GM18909 (cell line): ENCODE measurements around the gene KLHL41.

Experiments used
- ATAC-seq: cut with Tn5 transposase; IDR thresholded peaks from one replicate; pipeline ENCODE4 v1.9.1; 2021; ENCODE audit warnings: mild to moderate bottlenecking; ENCODE audit not compliant: unreplicated experiment, poor library complexity

Gene KLHL41

DNA sequence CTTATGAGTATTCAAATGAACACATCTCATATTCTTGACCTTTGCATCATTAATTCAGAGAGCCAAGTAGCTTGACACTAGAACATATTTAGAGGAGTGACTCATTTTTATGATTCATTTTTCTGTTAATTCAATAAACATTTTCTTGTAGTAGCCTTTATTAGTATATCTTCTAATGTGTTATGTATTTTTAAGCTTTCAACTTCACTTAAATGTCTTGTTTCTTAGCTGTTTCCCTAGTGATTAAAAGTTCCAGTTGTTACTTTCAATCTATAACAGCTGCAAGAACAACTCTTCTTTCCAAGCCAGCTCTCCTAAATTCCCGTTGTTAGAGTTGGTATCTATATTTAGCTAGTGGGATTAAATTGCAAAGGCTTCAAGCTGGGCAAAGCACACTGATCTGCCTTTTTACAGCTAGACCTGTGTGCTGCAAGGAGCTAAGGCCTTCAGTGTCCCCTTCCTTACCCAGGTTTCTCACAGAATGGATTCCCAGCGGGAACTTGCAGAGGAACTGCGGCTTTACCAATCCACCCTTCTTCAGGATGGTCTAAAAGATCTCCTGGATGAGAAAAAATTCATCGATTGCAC lies at the start of gene KLHL41:
KLHL41 (plus strand) TSS at position 405 of the 588 bp plus-strand sequence; CDS start at position 482, 77 bp downstream.
- no peak for ATAC-seq

DNA sequence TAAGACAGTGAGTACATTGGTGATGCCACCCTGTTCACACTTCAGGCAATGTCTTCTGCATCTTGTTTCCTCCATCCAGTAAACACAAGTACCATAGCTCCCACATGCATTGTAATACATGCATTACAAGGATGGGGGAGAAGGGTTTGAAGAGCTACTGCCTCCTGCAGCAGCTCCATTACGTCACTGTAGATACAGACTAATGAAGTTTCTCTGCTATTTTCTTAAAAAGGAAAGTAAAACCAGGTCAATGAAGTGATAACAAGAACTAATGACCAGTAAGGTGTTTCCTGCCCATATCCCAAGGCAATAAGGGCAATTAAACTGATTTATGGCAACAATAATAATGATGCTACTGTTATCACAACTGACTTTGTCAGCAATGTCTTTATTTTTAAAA lies 48.4 kb upstream of the KLHL41 start:
- no peak for ATAC-seq

DNA sequence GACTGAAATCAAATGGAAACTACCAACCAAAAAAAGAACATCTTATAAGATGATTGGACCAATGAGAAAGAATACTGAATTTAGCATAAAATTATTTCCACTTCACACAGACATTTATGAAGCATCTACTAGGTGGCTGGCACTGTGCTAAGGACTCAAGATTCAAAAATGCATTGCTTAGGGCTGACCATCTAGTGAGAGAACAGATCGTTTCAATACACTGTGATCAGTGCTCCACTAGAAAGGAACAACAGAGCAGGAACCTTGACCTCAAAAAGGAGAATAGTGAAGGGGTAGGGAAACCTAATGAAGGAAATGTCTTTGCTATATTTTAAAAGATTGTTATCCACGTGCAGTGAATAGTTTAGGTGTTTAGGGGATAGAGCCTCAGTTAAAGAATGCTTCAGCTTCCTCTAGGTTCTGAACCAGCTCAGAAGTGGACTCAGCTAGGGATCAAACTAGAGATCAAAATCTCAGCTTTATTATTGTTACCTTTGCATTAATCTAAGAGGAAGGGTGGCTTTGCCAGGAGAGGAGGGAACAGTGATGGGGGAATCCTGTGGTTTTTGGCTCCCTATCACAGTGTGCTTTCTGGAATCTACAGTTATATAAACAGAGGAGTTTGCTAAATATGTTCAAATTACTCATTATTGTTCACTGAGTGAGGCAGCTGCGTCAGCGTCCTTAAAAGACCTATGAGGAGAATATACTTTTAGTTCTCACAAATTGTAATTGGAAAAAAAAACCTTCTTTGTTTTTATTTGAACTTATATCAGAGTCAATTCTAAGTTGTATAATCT lies 46.4 kb upstream of the KLHL41 start:
- no peak for ATAC-seq

- no peak for ATAC-seq
Measured at GRCh38 chr2:169464466-169464865, 45.0 kb upstream of the KLHL41 start.

- no peak for ATAC-seq
Measured at GRCh38 chr2:169464882-169465281, 44.6 kb upstream of the KLHL41 start.

GRCh38 chr2:169468841-169469240 lies 40.7 kb upstream of the KLHL41 start:
- ATAC-seq = no peak

DNA sequence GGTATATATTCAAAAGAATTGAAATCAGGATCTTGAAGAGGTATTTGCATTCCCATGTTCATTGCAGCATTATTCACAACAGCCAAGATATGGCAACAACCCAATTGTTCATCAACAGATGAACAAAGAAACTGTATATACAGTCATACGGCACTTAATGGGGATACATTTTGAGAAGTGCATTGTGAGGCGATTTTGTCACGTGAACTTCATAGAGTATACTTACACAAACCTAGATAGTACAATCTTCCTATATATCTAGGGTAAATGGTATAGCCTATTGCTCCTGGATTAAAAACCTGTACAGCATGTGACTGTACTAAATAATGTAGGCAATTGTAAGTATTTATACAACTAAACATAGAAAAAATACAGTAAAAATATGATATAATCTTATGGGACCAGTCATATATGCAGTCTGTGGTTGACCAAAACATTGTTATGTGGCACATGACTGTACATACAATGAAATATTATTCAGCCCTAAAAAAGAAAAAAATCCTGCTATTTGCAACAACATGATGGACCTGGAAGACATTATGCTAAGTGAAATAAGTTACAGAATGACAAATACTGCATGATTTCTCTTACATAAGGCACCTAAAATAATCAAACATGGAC lies 39.4 kb upstream of the KLHL41 start:
- ATAC-seq = no peak

GRCh38 chr2:169472249-169472648 lies 37.3 kb upstream of the KLHL41 start:
- no peak for ATAC-seq

GRCh38 chr2:169476459-169476858 lies 33.0 kb upstream of the KLHL41 start:
- no peak for ATAC-seq

DNA sequence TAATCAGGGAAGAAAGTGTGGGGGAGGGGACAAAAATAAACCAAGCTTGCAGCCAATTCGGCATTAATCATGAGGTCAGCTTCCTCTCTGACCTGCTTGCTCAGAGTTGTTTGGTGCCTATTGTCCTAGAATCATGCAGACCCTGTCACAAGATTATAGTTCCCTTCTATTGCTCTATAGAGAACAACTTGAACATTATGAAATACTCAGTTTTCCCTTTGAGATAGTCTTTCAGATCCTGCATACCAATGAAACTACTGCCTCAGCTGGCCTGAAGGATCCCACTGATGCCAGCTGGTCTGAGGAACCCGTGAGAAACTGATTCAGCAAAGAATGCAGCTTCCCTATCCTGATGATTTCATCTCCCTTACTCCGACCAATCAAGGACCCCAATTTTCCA lies 31.2 kb upstream of the KLHL41 start:
- ATAC-seq = no peak

GRCh38 chr2:169478745-169479256 lies 30.7 kb upstream of the KLHL41 start:
- no peak for ATAC-seq

DNA sequence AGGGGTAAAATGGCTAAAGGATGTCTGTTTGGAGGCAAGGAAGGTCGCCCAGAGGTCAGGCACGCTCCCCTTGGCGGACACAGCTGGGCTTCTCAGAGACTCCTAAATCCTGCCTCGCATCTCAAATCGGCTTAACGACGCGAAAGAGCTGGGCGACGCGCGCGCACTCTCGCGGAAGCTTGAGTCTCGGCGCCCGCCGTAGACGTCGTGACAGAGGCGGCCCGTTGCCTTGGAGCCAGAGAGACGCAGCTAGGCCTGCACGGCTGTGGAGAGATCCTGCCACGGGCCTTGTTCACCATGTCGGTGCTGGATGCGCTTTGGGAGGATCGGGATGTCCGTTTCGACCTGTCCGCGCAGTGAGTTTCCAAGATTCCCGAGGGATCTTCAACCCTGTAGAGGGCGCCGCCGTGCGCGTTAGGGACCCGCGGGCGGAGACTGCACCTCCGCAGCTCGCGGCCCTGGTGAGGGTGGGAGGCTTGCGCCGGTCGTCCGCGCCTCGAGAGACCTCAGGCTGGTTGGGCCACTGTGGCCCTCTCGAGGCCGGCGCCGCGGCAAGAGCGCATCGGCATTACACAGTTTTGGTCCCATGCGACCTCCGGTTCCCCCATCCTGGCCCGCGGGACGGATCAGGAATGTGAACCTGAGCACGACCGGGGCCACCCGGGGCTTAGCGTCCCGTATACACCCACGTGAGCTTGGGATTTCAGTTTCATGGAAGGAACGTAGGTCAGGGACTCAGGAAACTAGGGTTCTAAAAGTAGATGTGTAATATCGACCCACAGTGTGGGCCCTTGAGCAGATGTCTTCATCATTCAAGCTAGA lies 30.0 kb upstream of the KLHL41 start, which contains the start of gene BBS5:
BBS5 (plus strand) TSS at position 238 of the 822 bp plus-strand sequence; CDS start at position 298, 60 bp downstream.
- peak; percentile 96 for ATAC-seq

- ATAC-seq = no peak
Measured at GRCh38 chr2:169480079-169480465, 29.4 kb upstream of the KLHL41 start.

DNA sequence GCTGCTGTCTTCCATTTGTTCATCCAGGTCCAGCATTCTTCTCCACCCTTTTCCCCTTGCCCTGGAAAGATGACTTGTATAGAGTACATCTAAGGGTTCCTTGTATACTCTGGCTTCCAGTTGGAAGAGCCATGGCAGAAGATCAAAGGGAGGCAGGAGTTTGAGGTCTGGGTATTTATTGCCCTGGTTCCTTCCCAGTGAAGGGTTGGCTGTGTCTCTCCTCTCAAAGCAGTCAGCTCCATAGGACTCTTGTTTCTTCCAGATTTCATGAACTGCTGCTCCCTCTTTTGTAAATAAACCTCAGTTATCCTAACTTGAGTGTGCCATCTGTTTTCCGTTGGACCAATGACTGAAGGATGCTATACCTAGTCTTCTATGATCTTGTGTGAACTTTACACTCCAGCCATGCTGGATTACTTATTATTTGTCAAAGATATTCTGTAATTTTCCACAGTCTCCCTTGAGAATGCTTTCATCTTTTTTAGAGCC lies 23.8 kb upstream of the KLHL41 start:
- no peak for ATAC-seq

DNA sequence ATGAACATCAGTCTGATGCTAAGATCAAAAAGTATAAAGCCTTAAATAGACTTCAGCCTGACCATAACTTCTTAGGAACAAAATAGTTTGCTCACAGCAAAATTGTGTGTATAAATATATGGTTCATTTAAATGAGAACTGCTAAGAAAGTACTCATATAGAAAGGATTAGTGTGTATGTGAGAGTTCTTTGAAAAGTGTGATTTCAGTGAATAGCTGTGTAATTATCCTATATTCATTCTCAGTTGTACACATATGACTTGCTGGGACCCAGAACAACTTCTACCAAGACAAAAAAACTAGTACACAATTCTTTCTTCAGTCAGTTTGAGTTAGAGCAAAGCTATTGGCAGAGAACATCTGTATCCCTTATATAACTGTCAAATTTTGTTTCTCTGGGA lies 23.0 kb upstream of the KLHL41 start:
- no peak for ATAC-seq

GRCh38 chr2:169490834-169491233 lies 18.7 kb upstream of the KLHL41 start:
- no peak for ATAC-seq

DNA sequence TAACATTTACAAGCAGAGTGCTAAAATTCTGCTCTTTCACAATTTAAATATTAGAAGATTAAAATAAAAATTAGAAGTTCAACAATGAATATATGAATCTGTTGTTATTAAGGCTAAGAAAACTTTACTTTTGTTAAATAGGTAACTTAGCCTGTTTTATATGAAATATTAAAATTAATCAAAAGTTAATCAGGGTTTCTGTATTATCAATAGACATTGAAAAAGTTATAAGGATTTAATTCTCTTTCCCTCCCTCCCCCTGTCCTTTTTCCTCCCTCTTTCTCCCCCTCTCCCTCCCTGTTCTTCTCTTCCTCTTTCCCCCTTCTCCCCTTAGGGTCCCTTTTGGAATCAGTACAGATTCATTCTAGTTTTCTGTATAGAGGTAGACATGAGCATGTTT lies 18.1 kb upstream of the KLHL41 start:
- no peak for ATAC-seq

- ATAC-seq = no peak
Measured at GRCh38 chr2:169493360-169493759, 16.1 kb upstream of the KLHL41 start.

- ATAC-seq = no peak
Measured at GRCh38 chr2:169495310-169495928, 14.1 kb upstream of the KLHL41 start.

- ATAC-seq = no peak
Measured at GRCh38 chr2:169504651-169505050, 4.9 kb upstream of the KLHL41 start.
